GM19099 (cell line): ENCODE measurements around the gene MAL.

Source experiments
- POLR2A ChIP-seq: IDR thresholded peaks from 3 replicates; pipeline ENCODE4 v1.6.1; 2011; ENCODE audit warnings: low read depth; ENCODE audit not compliant: insufficient read length; ENCODE audit errors: extremely low read depth

MAL gene

DNA sequence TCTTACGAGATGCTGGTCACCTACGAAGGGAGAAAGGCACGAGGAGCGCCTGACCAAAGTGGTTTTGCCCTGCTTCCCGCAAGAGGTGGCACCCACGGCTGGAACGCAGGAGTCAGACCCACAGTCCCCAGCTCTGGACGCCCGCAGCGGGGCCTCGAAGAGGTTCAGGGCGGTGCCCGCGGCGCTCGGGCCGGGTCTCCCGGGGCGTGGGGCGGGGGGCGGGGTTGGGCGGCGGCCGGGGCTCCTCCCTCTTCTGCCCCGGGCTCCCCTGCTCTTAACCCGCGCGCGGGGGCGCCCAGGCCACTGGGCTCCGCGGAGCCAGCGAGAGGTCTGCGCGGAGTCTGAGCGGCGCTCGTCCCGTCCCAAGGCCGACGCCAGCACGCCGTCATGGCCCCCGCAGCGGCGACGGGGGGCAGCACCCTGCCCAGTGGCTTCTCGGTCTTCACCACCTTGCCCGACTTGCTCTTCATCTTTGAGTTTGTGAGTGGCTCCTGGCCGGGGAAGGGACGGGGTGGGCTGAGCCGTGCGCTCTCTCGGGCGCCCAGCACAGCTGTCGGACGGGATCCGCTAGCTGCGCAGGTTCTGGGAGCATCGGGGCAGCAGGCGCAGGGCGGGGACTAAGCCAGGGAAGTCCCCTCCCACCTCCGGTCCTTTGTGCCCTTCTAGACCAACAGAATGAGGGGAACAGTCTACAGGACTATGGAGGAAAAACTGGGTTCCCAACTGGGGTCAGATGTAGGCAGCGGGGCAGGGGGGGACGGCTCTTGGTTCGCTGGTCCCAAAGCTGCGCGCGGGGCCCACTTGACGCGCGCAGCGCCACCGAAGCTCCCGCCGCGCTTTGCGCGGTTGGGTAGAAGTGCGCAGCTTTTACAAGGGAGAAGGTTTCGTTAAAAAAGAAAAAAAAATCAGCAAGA is at the start of gene MAL:
TSS of gene MAL (plus strand) at position 303 of the 914 bp plus-strand sequence. CDS start at position 388, 85 bp downstream.
- peak; percentile 25 for TF ChIP-seq POLR2A

DNA sequence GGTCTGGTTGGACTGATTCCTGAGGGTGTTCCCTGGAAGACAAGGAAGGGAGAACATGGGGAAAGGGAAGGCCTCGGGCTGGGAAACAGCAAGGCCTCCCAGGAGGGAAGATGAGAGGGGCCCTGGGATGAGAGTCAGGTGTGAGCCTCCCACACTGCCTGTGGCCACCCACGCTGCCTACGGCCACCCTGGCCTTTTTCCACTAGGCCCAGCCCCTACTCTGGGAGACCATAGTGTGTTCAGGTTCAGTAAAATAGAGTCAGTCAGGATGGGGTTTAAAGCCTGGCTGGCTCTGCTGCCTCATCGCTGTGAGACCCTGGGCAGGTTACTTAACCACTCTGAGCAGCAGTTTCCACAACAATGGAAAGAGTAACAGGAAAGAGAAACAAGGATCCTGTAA is 47.7 kb upstream of the MAL start:
- no peak for TF ChIP-seq POLR2A

DNA sequence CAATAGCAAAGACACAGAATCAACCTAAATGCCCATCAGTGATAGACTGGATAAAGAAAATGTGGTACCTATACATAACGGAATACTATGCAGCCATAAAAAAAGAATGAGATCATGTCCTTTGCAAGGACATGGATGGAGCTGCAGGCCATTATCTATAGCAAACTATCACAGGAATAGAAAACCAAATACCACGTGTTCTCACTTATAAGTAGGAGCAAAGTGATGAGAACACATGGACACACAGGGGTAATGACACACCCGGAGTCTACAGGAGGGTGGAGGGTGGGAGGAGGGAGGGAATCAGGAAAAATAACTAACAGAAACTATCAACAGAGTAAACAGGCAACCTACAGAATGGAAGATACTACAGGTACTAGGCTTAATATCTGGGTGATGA is 46.6 kb upstream of the MAL start:
- no peak for TF ChIP-seq POLR2A

DNA sequence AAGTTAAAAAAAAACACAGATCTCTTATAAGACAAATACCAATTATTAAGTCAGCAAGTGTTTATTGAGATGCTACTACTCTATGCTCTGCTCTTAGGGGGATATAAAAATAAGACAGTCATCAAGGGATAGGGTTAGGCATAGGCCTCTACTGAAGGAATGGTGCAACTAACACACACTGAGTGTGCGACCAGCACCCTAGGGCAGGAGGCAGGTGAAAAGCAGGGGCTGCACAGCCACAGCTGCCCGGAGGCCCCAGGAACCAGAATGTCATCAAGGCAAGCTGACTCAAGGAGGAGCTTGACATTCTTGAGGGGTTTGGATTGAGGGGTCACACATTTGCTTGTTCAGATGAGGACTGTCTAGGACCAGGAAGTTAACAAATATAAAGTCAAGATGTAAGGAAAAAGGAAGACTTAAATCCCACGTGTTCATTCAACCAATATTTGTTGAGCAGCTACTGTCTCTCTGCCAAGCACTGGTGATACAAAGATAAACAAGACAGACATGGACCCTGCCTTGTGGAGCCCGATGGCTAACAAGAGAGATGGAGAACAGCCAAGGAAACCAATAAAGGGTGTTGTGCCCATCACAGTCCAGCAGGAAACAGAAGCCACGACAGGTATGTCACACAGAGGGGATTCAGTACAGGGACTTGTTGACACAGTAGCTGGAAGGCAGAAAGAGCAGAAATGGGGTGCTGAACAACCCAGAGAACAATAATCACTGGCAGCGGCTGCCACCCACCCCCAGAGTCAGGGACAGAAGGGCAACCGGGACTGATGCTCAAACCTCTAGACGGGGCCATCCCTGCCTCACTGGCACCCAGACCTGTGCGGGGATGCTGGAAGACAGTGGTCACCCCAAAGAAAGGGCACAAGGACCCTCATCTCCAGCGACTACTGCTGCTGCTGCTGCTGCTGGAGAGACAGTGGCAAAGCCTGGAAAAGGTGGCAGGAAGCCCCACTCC is 45.8 kb upstream of the MAL start:
- no peak for TF ChIP-seq POLR2A

DNA sequence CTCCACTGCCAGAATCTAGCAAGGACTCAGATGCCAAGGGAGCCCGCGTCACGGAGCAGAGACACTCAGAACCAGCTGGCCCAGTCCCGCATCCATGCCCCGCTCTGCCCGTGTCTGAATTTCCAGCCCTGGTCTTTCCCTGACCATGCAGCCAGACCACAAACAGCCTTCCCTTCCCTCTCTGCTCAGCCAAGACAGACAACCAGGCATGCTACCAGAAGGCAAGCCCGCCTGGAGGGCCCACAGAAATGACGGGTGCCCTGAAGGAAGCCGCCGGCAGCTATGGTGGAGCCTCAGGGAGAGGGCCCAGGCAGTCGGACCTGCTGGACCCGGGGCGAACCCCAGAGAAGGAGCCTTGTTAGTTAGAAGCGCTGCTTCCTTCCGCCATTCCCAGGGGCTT is 45.1 kb upstream of the MAL start:
- TF ChIP-seq POLR2A = no peak

DNA sequence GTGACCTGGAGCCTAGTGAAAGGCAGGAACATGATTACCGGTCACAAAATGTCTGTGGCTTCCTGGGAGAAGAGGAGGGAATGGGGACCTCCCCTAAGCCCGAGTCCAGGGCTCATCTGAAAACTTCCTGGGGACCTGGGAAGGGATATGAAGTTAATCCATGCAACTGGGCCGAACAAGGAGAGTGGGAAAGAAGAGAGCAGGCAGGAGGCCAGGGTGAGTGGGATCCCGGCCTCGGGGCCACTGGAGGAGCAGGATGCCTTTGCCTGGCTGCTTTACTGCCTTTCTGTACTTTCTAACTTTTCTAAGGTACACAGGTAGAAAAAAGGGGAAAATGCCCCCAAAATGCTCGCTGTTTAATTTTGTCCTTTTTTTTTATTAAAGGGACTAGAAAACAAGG is 43.4 kb upstream of the MAL start:
- TF ChIP-seq POLR2A = no peak

DNA sequence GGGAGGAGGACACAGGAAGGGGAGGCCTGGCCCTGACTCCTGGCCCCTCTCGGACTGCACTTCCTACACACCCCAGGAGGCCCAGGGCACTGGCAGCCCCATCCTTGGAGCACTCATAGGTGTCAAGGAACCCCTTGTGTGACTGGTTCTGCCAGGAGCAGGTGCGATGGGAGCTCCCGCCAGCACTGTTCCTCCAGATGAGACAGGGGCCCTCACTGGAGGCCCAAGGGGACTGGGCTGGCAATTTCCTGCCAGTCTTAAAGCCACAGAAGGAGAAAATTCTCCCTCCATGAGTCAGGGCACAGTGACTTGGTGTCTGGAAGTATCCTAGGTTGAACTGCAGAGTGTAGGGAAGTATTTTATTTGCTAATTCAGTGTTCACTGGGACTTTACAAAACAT is 42.8 kb upstream of the MAL start:
- TF ChIP-seq POLR2A = no peak

DNA sequence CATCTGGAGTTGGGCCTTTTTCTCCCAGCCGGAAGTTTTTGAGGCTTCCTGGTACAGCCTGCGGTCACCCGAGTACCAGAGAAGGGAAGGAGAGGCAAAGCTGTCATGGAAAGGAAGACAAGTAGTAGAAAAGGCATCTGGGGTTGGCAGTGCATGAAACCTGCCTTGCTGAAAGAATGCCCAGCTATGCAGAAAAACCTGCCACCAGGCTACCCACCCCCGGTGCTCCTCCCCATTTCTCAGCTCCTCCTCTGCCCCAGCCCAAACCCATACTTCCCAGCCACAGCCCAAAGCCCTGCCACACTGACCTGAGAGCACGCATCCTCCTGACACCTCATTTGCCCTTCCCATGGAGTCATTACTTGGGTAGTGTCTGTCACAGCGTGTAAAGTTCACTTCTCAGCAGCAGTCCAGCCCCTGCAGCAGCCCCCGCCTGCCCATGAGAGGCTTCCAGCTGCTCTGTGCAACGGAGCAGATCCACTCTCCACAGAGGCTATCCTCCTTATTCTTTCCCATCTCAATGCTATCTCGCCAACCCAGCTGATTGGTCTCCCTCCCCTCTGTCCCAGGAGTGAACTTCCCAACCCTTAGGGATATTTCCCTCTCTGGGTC is 40.4 kb upstream of the MAL start:
- TF ChIP-seq POLR2A = no peak

DNA sequence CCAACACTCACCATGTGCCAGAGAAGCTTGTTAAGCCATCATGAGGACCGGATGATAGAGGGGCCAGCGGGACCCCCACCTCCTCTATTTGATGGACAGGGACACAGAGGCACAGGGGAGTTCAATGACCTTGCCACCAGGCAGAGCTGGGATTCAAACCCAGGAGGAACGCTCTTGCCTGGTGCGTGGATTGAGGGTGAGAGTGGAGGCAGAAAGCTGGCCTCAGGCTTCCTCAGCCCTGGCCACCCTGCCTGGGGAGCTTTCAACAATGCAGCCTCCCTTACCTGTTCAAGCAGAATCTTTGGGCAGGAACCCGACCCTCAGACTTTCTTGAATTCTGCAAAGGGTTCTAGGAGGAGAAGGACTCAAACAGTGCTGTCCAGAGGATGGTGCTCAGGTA is 39.9 kb upstream of the MAL start:
- no peak for TF ChIP-seq POLR2A

DNA sequence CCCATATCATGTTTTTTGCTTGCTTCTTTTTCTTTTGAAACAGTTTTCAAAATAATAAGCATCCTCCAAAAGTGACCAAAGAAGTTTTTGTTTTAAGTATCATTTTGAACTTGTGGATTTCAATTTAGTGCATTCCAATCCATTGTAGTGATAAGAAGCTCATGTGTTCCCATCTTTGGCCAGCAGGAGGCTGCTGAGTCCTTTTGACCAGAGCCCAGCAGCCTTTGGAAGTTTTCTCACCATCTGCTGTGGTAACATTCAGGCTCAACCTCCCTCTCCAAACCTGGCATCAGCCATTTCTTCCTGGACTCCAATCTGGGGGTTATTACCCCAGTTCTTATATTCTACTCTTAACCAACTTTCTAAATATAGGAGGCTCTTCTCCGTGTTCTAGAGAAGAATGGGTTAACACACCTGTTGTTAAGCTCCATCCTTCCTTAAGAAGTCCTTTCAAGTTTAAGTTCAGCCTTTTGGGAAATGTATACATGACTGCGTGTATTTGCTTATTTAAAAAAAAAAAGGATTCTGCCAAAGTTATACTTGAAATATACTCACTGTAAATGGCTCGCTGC is 39.0 kb upstream of the MAL start:
- no peak for TF ChIP-seq POLR2A

DNA sequence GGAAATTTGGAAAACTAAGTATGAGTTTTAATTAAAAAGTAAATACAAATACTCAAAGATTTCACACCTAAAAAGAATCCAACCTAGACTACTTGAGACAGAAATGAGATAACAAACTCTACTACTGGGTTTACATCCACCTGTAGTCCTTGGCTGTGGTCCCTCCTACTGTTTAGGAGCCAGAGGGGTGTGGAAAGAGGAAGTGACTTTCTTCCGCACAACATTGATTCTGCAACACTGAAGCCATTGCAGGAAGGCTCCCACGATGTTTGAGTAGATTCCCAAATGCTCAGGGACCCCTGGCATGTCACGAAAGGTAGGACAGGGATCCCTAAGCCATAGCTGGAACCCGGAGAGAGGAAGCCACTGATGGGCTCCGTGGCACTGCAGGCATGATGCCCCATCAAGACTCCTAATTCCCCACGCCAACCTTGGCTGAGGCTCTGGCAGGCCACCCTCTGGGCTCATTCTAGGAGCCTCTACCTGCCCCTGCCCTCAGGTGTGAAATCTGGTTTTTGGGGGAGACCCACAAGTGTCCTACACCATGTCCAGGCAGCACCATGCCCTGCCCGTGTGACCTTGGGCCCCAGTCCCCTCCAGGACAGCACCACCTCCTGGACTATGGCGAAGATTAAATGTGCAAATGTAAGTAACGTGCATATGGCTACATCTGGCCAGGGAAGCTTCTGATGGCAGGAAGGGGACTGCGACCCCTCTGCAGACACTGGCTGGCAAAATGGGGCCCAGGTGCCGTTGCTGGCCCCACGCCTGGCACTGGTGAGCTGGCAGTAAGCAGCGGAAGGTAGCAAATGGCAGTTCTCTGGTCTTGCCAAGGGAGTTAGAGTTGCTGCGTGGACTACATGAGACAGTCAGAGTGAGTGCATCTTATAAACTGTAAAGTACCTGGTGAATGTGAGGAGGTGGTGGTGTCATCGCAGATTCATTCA is 38.2 kb upstream of the MAL start:
- no peak for TF ChIP-seq POLR2A

DNA sequence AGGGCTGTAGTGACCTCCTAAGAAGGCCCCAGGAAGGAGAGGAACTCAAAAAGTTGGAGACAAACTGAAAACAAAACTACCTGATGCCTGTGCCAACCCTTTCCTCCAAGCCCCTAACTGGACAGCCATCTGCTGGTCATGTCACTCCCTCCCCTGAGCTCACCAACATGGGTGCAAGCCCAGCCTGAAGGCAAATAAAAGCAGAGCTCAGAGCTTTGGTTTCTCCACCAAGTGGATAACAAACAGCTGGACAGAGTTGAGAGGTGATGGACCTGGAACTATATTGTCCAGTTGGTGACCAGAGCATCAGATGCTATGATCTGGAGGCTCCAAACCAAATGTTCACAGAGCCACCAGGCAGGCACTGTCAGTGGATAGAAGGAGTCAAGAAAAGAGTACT is 34.6 kb upstream of the MAL start:
- TF ChIP-seq POLR2A = no peak

DNA sequence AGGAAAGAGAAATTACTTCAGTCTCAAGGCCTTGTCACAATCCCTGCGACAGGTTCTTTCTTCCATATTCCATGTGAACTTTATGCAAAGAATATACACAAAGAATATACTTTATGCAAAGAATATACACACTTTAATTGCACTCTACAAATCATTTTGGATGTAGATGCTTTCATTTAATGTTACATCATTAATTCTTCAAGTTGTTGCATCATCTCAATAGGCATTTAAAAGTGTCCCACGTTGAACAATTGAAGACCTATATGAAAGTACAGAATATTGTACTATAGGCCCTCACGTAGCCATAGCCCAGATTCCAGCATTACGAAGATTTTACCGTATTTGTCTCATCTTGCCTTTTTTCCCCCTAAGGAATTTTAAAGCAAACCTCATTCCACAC is 33.1 kb upstream of the MAL start:
- TF ChIP-seq POLR2A = no peak

DNA sequence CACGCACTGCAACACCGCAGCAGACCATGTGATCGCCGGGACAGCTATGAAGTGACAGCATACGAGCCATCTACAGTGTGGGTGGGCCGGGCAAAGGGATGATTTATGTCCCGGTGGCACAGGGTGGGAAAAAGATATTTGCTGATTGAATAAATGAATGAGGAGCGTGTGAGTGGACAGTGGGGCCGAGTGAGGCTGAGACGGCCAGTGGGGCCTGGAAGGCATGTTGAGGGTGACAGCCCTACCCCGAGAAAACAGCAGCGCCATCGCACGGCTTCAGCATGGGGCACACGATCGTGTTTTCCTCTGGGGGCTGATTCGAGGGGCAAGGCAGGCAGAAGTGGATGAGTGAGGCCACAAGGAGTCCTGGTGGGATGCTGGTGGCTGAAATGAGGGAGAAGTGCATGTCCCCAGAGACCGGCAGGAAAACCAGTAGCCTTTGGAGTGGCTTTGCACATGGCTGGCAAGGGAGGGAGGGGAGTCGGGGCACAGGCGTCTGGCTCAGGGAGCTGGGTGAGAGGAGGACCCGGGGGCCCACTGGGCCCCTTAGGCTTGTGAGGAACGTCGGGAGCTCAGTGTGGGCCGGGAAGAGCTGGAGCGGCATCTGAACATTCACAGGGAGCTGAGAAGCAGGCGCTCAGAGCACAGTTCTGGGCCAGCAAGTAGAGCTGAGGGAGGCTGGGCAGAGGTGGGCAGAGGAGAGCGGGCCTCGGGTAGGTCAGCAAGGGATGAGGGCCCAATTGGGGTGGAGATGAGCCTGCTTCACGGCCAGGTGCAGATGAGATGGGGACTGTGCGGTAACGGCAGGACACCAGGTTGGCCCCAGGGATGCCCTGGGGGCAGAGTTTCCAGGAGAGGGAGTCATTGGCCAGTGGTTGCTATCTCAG is 32.1 kb upstream of the MAL start:
- no peak for TF ChIP-seq POLR2A
